SKM-1 (cell line): ENCODE results near the gene MYH14.
"Not testable (repeated sequence)": the region's sequence is repeated elsewhere in the genome, so short reads cannot be mapped to it uniquely, and the experiment has no call there.

Experiments
- DNase-seq: peaks from one replicate; lab custom pipeline; 2025; ENCODE audit not compliant: unreplicated experiment; lab: John Stamatoyannopoulos, UW

The MYH14 gene

GRCh38 chr19:50223439-50223716, 20.0 kb downstream of the MYH14 start:
- DNase-seq, result no peak

- no peak for DNase-seq
These were observed 21.7 kb downstream of the MYH14 start for GRCh38 chr19:50224986-50225747.

DNA sequence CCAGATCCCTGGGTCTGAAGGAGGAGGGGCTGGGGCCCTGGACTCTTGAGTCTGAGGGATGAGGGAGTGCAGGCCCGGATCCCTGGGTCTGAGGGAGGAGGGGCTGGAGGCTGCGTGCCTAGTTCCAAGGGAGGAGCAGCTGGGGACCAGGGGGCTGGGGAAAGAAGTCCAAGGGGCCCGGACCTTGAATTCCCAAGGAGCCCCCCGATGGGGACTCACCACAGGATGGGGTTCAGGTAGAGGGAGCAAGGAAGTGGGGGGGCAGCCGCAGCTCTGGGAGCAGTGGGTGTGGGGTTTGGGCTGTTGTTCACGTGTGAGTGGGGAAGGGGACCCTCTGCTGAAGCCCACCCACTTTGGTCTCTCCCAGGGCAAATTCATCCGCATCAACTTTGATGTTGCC, 23.1 kb downstream of the MYH14 start:
- DNase-seq, result no peak

DNA sequence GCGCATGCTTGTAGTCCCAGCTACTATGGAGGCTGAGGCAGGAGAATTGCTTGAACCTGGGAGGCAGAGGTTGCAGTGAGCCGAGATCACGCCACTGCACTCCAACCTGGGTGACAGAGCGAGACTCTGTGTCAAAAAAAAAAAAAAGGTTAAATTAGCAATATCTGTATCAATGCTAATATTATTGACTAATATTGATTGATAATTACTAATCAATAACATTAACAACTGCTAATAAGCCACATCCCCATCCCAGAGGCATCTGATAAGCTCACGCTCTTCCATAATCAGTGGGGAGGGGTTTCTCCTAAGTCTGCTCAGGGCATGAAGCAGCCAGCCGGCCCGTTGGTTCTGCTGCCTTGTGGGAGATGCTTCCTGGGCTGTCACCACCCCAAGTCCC, 24.7 kb downstream of the MYH14 start:
- DNase-seq, result not testable (repeated sequence)

GRCh38 chr19:50230379-50231351, 27.2 kb downstream of the MYH14 start:
- no peak for DNase-seq

GRCh38 chr19:50231417-50231816, 28.0 kb downstream of the MYH14 start:
- not testable (repeated sequence) for DNase-seq

DNA sequence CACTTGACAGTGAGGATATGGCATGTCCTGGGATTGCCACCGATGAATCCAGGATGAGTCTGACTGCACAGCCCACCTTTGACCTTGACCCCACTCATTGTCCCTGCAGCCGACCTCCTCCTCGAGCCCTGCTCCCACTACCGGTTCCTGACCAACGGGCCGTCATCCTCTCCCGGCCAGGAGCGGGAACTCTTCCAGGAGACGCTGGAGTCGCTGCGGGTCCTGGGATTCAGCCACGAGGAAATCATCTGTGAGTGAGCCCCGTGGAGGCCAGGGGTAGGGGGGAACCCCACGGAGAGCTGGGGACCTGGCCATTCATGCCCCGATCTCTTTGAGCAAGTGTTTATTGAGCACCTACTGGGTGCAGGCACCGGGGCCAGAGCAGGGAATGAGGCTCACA, 28.4 kb downstream of the MYH14 start:
- DNase-seq, result no peak

DNA sequence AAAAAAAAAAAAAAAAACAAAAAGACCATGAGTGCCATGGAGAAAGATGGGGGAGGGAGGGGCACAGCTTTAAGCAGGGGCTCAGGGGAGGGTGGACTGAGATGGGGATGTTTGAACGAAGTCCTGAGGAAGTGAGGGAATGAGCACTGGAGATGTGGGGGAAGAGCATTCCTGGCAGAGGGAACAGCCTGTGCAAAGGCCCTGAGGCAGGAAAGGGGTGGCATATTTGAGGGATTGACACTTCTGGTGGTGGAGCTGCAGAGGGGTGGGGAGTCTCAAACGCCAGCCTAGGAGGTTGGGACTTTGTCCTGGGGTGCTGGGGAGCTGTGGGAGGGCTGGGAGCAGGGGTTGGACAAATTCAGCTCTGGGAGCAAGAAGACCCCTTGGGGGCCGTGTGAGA, 29.2 kb downstream of the MYH14 start:
- no peak for DNase-seq

DNA sequence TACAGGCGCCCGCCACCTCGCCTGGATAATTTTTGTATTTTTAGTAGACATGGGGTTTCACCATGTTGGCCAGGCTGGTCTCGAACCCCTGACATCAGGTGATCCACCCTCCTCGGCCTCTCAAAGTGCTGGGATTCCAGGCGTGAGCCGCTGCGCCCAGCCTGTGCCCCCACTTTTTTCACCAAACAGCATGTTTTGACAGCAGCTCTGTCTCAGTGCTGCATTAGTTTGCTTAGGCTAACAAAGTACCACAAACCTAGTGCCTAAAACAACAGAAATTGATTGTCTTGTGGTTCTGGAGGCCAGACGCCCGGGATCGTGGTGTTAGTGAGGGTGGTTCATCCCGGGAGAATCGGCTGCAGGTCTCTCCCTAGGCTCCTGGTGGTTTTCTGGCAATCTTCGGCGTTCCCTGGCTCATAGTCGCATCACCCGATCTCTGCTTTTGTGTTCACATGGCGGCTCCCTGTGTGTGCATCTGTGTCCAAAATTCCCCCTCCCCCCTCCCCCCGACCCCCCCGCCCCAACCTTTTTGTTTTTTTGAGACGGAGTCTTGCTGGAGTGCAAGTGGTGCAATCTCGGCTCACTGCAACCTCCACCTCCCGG, 30.0 kb downstream of the MYH14 start:
- no peak for DNase-seq

GRCh38 chr19:50237493-50237892, 34.1 kb downstream of the MYH14 start:
- DNase-seq, result not testable (repeated sequence)

DNA sequence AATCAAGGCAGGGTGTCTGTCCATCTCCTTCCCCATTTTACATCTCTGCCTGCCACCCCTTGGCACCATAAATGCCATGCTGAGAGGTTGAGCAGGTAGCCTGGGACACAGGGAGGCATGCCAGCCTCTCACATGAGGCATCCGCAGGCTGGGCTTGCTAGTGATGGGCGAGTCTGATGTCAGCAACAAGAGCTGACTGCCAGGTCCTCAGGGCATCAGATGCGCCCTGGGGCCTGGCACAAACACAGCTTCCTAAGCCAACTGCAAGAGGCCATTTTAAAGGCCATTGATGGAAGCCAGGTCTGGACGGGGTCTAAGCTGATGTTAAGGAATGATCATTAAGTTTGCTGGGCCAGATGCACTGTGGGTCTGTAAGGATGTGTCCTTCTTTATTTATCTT, 34.6 kb downstream of the MYH14 start:
- DNase-seq, result no peak

DNA sequence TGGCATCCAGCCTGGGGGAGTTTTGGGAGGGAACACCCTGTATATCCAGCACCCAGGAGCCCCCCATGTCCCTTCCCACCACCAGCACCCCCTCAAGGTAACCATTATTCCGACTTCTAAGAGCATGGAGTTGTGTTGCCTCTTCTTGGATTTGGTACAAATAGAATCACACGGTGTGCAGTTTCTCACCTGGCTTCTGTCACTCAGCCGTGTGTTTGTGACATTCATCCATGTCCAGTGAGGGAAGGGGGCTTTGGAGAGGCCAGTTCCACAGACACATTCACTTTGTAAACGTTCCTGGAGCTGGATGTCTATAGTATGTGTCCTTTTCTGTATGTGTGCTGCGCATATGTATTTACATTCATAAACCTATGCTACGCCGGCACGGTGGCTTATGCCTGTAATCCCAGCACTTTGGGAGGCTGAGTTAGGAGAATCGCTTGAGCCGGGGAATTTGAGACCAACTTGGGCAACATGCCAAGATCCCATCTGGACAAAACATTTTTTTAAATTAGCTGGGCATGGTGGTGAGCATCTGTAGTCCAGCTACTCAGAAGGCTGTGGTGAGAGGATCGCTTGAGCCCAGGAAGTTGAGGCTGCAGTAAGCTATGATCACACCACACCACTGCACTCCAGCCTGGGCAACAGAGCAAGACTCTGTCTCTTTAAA, 36.6 kb downstream of the MYH14 start:
- DNase-seq, result no peak

GRCh38 chr19:50242581-50242980, 39.2 kb downstream of the MYH14 start:
- no peak for DNase-seq

DNA sequence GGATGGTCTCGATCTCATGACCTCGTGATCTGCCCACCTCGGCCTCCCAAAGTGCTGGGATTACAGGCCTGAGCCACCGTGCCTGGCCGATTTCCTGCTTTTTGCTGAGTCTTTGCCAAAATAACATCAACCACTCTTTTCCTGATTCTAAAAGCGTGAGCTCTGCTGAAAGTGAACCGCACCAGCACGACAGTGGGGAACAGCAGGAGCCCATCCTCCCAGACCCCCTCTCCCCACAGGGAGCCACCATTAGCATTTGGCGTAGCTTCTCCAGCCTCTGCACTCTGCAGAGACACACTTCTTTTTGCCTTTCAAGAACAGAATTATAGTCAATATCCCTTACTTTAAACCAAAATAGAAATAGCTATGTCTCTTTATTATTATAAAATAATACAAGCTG, 41.3 kb downstream of the MYH14 start:
- DNase-seq, result no peak

- no peak for DNase-seq
These were observed 45.0 kb downstream of the MYH14 start for GRCh38 chr19:50248413-50248812.

- DNase-seq, result no peak
These were observed 45.4 kb downstream of the MYH14 start for GRCh38 chr19:50248826-50249225.

- DNase-seq, result no peak
These were observed 46.2 kb downstream of the MYH14 start for GRCh38 chr19:50249636-50250035.

DNA sequence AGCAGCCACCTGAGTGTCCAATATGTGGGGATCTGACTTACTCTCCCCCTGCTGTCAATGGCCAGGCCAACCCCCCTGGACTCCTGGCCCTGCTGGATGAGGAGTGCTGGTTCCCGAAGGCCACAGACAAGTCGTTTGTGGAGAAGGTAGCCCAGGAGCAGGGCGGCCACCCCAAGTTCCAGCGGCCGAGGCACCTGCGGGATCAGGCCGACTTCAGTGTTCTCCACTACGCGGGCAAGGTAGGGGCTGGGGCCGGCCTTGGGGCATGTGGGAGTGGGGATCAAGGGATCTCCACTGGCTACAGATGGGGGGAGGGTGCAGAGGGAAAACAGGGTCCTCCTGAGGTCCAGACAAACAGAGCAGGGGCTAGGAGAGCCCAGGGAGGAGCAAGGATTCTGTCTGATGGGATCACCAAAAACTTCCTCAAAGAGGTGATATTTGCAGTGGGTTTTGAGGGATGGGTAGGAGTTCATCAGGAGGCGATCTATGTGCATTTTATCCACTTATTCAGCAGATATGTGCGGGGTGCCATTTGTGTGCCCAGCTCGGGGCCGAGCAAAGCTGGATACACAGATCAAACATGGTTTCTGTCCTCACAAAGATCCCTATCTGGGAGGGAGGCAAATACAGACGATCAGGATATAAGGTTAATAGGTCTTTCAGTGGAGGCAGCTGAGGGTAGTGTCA, 47.2 kb downstream of the MYH14 start:
- no peak for DNase-seq

DNA sequence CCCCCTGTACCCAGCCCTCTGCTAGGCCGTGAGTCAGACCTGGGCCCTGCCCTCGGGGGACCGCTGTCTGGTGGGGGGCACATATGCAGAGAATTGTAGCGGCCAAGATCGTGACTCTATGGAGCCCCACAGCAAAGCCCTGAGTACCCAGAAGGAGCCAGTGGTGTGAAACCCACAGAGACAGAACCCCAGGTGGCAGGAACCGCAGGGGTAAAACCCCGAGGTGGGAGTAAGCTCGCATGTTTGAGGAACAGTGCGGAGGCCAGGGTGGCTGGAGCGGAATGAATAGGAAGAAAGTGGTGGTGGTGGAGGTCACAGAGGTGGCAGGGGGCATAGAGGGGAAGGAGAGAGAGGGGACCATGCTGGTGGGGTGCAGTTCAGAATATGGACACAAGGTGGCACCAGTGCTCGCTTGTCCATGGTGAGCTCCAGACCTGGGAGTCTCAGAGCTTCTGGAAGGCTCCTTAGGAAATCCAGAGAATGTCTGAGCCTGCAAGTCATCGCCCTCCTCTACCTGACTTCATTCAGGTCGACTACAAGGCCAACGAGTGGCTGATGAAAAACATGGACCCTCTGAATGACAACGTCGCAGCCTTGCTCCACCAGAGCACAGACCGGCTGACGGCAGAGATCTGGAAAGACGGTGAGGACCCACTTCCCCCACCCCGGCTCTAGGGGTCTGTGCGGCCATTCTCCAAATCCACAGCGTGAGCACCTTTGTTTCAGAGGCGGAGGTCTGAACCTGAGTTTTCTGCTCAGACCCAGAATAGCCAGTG, 48.9 kb downstream of the MYH14 start:
- DNase-seq, result no peak

DNA sequence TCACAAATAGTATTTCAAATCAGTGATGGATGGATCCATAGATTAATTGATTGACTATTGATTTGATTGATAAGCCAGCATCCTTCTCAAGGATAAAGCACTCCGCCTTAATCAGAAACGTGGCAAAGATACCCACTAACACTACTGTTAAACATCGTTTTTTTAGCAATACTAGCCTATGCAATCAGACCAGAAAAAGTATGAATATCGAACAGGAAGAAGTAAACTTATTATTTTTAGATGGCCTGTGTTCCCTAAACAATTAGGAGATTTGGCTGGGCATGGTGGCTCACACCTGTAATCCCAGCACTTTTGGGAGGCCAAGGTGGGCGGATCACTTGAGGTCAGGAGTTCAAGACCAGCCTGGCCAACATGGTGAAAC, 49.5 kb downstream of the MYH14 start:
- no peak for DNase-seq
